OCI-LY1 (cell line): Measurements from ENCODE around the gene SGCD.
"Not testable (repeated sequence)": the region's sequence is repeated elsewhere in the genome, so short reads cannot be mapped to it uniquely, and the experiment has no call there.

Source experiments
- H2AFZ ChIP-seq: fragments of 200-600 bp; sonication (generic), shearing (Covaris generic); 2 replicates; pipeline ENCODE4 v1.6.0; 2014; ENCODE audit warnings: antibody characterized with exemption, mild to moderate bottlenecking, low read length
- H3F3A ChIP-seq: fragments of 200-600 bp; sonication (generic), shearing (Covaris generic); 2 replicates; pipeline ENCODE4 v1.6.0; 2014; ENCODE audit warnings: mild to moderate bottlenecking, antibody characterized with exemption, low read length, moderate library complexity; ENCODE audit not compliant: insufficient read depth
- H3K27ac ChIP-seq: fragments of 200-600 bp; sonication (generic); 2 replicates; pipeline ENCODE4 v1.5.1; 2014; ENCODE audit warnings: low read length, mixed run types, mild to moderate bottlenecking, low read depth; ENCODE audit not compliant: poor library complexity, severe bottlenecking
- H3K27me3 ChIP-seq: fragments of 200-600 bp; sonication (generic); 2 replicates; pipeline ENCODE4 v1.6.0; 2014; ENCODE audit warnings: antibody characterized with exemption, mild to moderate bottlenecking, low read length, moderate library complexity; ENCODE audit not compliant: insufficient read depth
- H3K36me3 ChIP-seq: fragments of 200-600 bp; sonication (generic); 2 replicates; pipeline ENCODE4 v1.6.1; 2014; ENCODE audit warnings: mild to moderate bottlenecking, antibody characterized with exemption, low read length, moderate library complexity, mixed read lengths; ENCODE audit not compliant: insufficient read depth
- H3K4me1 ChIP-seq: fragments of 200-600 bp; sonication (generic); 2 replicates; pipeline ENCODE4 v1.5.1; 2014; ENCODE audit warnings: mild to moderate bottlenecking, low read length, moderate library complexity; ENCODE audit not compliant: insufficient read depth, severe bottlenecking
- H3K4me2 ChIP-seq: fragments of 200-600 bp; sonication (generic), shearing (Covaris generic); 2 replicates; pipeline ENCODE4 v1.6.1; 2014; ENCODE audit warnings: low read length
- H3K4me3 ChIP-seq: fragments of 200-600 bp; sonication (generic); 2 replicates; pipeline ENCODE4 v1.5.1; 2014; ENCODE audit warnings: low read length, low read depth, mild to moderate bottlenecking, mixed read lengths; ENCODE audit not compliant: poor library complexity, severe bottlenecking
- H3K79me2 ChIP-seq: fragments of 200-600 bp; shearing (Covaris generic); 2 replicates; pipeline ENCODE4 v1.6.1; 2016; ENCODE audit warnings: mixed run types, low read length, mixed read lengths; ENCODE audit not compliant: insufficient read depth
- H3K9ac ChIP-seq: fragments of 200-600 bp; sonication (generic), shearing (Covaris generic); 2 replicates; pipeline ENCODE4 v1.6.1; 2014; ENCODE audit warnings: mild to moderate bottlenecking, low read length, mixed read lengths
- H3K9me2 ChIP-seq: fragments of 200-600 bp; sonication (generic), shearing (Covaris generic); 2 replicates; pipeline ENCODE4 v1.6.1; 2014; ENCODE audit warnings: low read depth, mild to moderate bottlenecking, low read length, mixed read lengths
- H3K9me3 ChIP-seq: fragments of 200-600 bp; shearing (Covaris generic); 2 replicates; pipeline ENCODE4 v1.6.1; 2014; ENCODE audit warnings: low read length, mixed read lengths
- H4K20me1 ChIP-seq: fragments of 200-600 bp; sonication (generic), shearing (Covaris generic); 2 replicates; pipeline ENCODE4 v1.6.0; 2016; ENCODE audit warnings: mild to moderate bottlenecking, low read length; ENCODE audit not compliant: insufficient read depth
- EZH2 ChIP-seq: fragments of 200-600 bp; sonication (generic), shearing (Covaris generic); IDR thresholded peaks from 2 replicates; pipeline ENCODE4 v1.8.0; 2017; ENCODE audit warnings: borderline replicate concordance, mixed run types, mild to moderate bottlenecking, antibody characterized with exemption, low read length, moderate library complexity, mixed read lengths
- TF ChIP-seq, protein P1 (sequence below): fragments of 200-600 bp; sonication (generic), shearing (Covaris generic); IDR thresholded peaks from 2 replicates; pipeline ENCODE4 v1.5.1; 2017; ENCODE audit warnings: mild to moderate bottlenecking, antibody characterized with exemption, low read length, moderate library complexity, mixed read lengths

Gene SGCD

DNA sequence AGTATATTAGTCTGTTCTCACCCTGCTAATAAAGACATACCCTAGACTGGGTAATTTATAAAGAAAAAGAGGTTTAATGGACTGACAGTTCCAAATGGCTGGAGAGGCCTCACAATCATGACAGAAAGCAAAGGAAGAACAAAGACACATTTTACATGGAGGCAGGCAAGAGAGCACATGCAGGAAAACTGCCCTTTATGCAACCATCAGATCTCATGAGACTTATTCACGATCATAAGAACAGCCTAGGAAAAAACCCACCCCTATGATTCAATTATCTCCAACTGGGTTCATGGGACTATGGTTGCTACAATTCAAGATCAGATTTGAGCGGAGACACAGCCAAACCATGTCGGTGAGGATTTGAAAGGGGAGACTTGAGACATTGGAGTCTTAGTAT is 270.3 kb downstream of the SGCD start:
- Histone ChIP-seq H3K27me3 (no peaks in the 10 kb centered on the region), H3K4me2 (no peak overlapping the region), H3K4me3 (no peak overlapping the region), H2AFZ (no peak overlapping the region), H4K20me1 (no peaks in the 10 kb centered on the region), H3F3A (no peaks in the 10 kb centered on the region), H3K4me1 (no peaks in the 10 kb centered on the region), H3K36me3 (no peaks in the 10 kb centered on the region), H3K27ac (no peak overlapping the region), H3K9me2 (no peaks in the 10 kb centered on the region), H3K79me2 (no peaks in the 10 kb centered on the region), H3K9me3 (no peaks in the 10 kb centered on the region), H3K9ac (no peak overlapping the region)
- TF ChIP-seq, protein P1, sequence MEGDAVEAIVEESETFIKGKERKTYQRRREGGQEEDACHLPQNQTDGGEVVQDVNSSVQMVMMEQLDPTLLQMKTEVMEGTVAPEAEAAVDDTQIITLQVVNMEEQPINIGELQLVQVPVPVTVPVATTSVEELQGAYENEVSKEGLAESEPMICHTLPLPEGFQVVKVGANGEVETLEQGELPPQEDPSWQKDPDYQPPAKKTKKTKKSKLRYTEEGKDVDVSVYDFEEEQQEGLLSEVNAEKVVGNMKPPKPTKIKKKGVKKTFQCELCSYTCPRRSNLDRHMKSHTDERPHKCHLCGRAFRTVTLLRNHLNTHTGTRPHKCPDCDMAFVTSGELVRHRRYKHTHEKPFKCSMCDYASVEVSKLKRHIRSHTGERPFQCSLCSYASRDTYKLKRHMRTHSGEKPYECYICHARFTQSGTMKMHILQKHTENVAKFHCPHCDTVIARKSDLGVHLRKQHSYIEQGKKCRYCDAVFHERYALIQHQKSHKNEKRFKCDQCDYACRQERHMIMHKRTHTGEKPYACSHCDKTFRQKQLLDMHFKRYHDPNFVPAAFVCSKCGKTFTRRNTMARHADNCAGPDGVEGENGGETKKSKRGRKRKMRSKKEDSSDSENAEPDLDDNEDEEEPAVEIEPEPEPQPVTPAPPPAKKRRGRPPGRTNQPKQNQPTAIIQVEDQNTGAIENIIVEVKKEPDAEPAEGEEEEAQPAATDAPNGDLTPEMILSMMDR = no peak
- TF ChIP-seq EZH2 = no peak

- Histone ChIP-seq H3K9me2 (no peaks in the 10 kb centered on the region), H3K79me2 (no peaks in the 10 kb centered on the region), H2AFZ (no peak overlapping the region), H3K27ac (no peak overlapping the region), H3K27me3 (no peaks in the 10 kb centered on the region), H3K36me3 (no peaks in the 10 kb centered on the region), H3F3A (no peaks in the 10 kb centered on the region), H3K9me3 (peaks cover 3% of the 10 kb centered on the region; the same call in 1 of the 2 replicates), H3K4me2 (no peak overlapping the region), H3K4me1 (no peaks in the 10 kb centered on the region), H3K9ac (no peak overlapping the region), H4K20me1 (no peaks in the 10 kb centered on the region), H3K4me3 (no peak overlapping the region)
- TF ChIP-seq EZH2 = no peak
- TF ChIP-seq, protein P1 = no peak
These were observed 272.0 kb downstream of the SGCD start for GRCh38 chr5:156598964-156599363.

DNA sequence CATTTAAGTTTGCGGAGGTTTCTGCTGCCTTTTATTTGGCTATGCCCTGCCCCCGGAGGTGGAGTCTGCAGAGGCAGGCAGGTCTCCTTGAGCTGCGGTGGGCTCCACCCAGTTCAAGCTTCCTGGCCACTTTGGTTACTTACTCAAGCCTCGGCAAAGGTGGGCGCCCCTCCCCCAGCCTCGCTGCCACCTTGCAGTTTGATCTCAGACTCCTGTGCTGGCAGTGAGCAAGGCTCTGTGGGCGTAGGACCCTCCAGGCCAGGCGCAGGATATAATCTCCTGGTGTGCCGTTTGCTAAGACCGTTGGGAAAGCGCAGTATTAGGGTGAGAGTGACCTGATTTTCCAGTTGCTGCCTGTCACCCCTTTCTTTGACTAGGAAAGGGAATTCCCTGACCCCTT is 283.6 kb downstream of the SGCD start:
- H3K36me3 ChIP-seq, H3K27me3 ChIP-seq, H4K20me1 ChIP-seq, H3K4me3 ChIP-seq, H3K9me3 ChIP-seq, H2AFZ ChIP-seq, H3K27ac ChIP-seq, H3K79me2 ChIP-seq, H3F3A ChIP-seq, H3K4me2 ChIP-seq, H3K4me1 ChIP-seq, H3K9me2 ChIP-seq, H3K9ac ChIP-seq: not testable (repeated sequence)

DNA sequence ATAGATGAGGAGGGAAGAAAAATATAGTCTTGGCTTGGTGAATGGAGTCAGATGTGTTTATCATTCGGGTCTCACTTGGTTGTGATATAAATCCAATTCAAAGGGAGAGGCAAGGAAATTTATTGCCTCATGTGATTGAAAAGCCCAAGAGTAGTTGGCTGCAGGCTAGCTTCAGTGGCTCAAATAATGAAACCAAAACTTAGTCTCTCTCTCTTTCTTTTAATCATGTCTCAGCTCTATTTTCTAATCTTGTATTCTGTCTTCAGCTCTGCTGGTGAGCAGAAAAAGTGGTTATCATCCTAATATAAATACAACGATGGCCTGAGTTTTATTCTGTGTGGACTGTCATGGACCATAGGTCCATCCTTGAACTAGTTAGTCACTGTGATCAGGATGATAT is 288.9 kb downstream of the SGCD start:
- Histone ChIP-seq H3F3A (no peaks in the 10 kb centered on the region), H3K36me3 (no peaks in the 10 kb centered on the region), H3K79me2 (no peaks in the 10 kb centered on the region), H3K4me3 (no peak overlapping the region), H3K9ac (no peak overlapping the region), H3K4me2 (no peak overlapping the region), H3K9me2 (no peaks in the 10 kb centered on the region), H3K27ac (no peak overlapping the region), H4K20me1 (no peaks in the 10 kb centered on the region), H3K27me3 (no peaks in the 10 kb centered on the region), H3K4me1 (no peaks in the 10 kb centered on the region), H3K9me3 (no peaks in the 10 kb centered on the region), H2AFZ (no peak overlapping the region)
- TF ChIP-seq, protein P1 = no peak
- no peak for TF ChIP-seq EZH2
